WI38 (cell line): Measurements from ENCODE around the gene DNAL1.
A peak's percentile ranks its signal among the peaks of the same experiment; 100 is the strongest.

ENCODE experiments used
- H3K4me3 ChIP-seq: 2 replicates; pipeline ENCODE4 v1.5.1; 2011; ENCODE audit warnings: low read depth, mild to moderate bottlenecking, control low read depth, low read length
- CTCF ChIP-seq: IDR thresholded peaks from 2 replicates; pipeline ENCODE4 v1.5.1; 2012; ENCODE audit warnings: low read depth, mild to moderate bottlenecking, control low read depth, low read length

The DNAL1 gene

GRCh38 chr14:73732006-73732405, 87.2 kb downstream of the DNAL1 start:
- TF ChIP-seq CTCF = no peak
- H3K4me3 ChIP-seq = no peak overlapping the region

- no peak overlapping the region for H3K4me3 ChIP-seq
- no peak for TF ChIP-seq CTCF
These were observed 92.1 kb downstream of the DNAL1 start for GRCh38 chr14:73736842-73737241.

- H3K4me3 ChIP-seq = no peak overlapping the region
- no peak for TF ChIP-seq CTCF
These were observed 93.9 kb downstream of the DNAL1 start for GRCh38 chr14:73738518-73739173.

GRCh38 chr14:73739174-73739898, 94.5 kb downstream of the DNAL1 start:
- no peak for TF ChIP-seq CTCF
- H3K4me3 ChIP-seq = no peak overlapping the region

- no peak for TF ChIP-seq CTCF
- H3K4me3 ChIP-seq = no peak overlapping the region
These were observed 95.3 kb downstream of the DNAL1 start for GRCh38 chr14:73739899-73740617.

GRCh38 chr14:73740618-73741326, 96.0 kb downstream of the DNAL1 start:
- peak overlapping the region; percentile 43 for H3K4me3 ChIP-seq
- no peak for TF ChIP-seq CTCF
